Measurements from ENCODE around the gene TRIP12. TPM values are rescaled to one million over a fixed set of nuclear protein-coding genes. Genes with fewer than 3 reads are reported as not detected.

Gene TRIP12
- polyA plus RNA-seq, 1 of the 3 experiments (the other 2 are of a cell fraction) = 30.3 TPM

GRCh38 chr2:229947544-229947943 is 25.7 kb upstream of the TRIP12 start (continued):
- TF ChIP-seq MAX (IDR thresholded peaks at IDR 0.05; ENCODE audit: low read depth) (no peak), PBX3 (IDR thresholded peaks at IDR 0.05) (no peak), EZH2phosphoT487 (IDR thresholded peaks at IDR 0.05; ENCODE audit: borderline replicate concordance, low read depth) (no peak), YY1 (IDR thresholded peaks at IDR 0.05; ENCODE audit: low read depth) (no peak), NRF1 (IDR thresholded peaks at IDR 0.05; ENCODE audit: low read depth, low read length) (no peak)

GRCh38 chr2:229945975-229946374 is 24.2 kb upstream of the TRIP12 start:
- CTCF ChIA-PET = no interaction called here
- H3K9me3 ChIP-seq = no peaks in the 10 kb centered on the region
- H3K4me1 ChIP-seq (ENCODE audit: control insufficient read depth in 1 of 2, insufficient read depth in 2 of 2, low read depth in 1 of 2, low read length in 1 of 2) = no peaks in the 10 kb centered on the region
- POLR2A ChIA-PET = no interaction called here
- no peaks in the 10 kb centered on the region for H4K20me1 ChIP-seq (ENCODE audit: insufficient read depth)
- no peak for TF ChIP-seq MXI1 (IDR thresholded peaks at IDR 0.05; ENCODE audit: low read depth, low read length)
- TF ChIP-seq POLR2AphosphoS5 (IDR thresholded peaks at IDR 0.05; ENCODE audit: low read depth, low read length) = no peak
- TF ChIP-seq NRF1 (IDR thresholded peaks at IDR 0.05; ENCODE audit: low read depth, low read length) = no peak
- no peak for TF ChIP-seq USF2 (IDR thresholded peaks at IDR 0.05; ENCODE audit: borderline replicate concordance, low read depth, low read length)
- TF ChIP-seq ELF1 (IDR thresholded peaks at IDR 0.05) = no peak
- H2AFZ ChIP-seq (ENCODE audit: low read depth) = no peak overlapping the region
- H3K4me3 ChIP-seq (ENCODE audit: low read depth in 2 of 2, low read length in 1 of 2) = no peak overlapping the region
- H3K27me3 ChIP-seq (ENCODE audit: insufficient read depth) = no peaks in the 10 kb centered on the region
- no peak overlapping the region for H3K27ac ChIP-seq (ENCODE audit: low read depth in 2 of 2, low read length in 1 of 2)
- no peak overlapping the region for H3K4me2 ChIP-seq
- 89% methylated on average over 8 of the region's 8 CpGs for WGBS (ENCODE audit: low lambda C conversion rate)
- H3F3A ChIP-seq (replicated peaks; ENCODE audit: insufficient read depth) = no peaks in the 10 kb centered on the region
- no peaks in the 10 kb centered on the region for H3K79me2 ChIP-seq (ENCODE audit: insufficient read depth)
- H3K36me3 ChIP-seq (replicated peaks in 1 of 2; ENCODE audit: control insufficient read depth in 1 of 2, insufficient read depth in 2 of 2, low read length in 1 of 2) = no peaks in the 10 kb centered on the region
- H3K9me2 ChIP-seq = no peaks in the 10 kb centered on the region
- no peak for DNase-seq
- no peak overlapping the region for H3K9ac ChIP-seq

GRCh38 chr2:229943770-229944449 is 22.1 kb upstream of the TRIP12 start:
- POLR2A ChIA-PET = no interaction called here
- no peaks in the 10 kb centered on the region for H3K4me1 ChIP-seq (ENCODE audit: control insufficient read depth in 1 of 2, insufficient read depth in 2 of 2, low read depth in 1 of 2, low read length in 1 of 2)
- DNase-seq = no peak
- H3K79me2 ChIP-seq (ENCODE audit: insufficient read depth) = no peaks in the 10 kb centered on the region
- no peaks in the 10 kb centered on the region for H3K9me2 ChIP-seq
- TF ChIP-seq MXI1 (IDR thresholded peaks at IDR 0.05; ENCODE audit: low read depth, low read length) = no peak
- no peak for TF ChIP-seq NRF1 (IDR thresholded peaks at IDR 0.05; ENCODE audit: low read depth, low read length)
- no peaks in the 10 kb centered on the region for H3K9me3 ChIP-seq
- no peak overlapping the region for H2AFZ ChIP-seq (ENCODE audit: low read depth)
- H3K27me3 ChIP-seq (ENCODE audit: insufficient read depth) = no peaks in the 10 kb centered on the region
- WGBS (ENCODE audit: low lambda C conversion rate) = 97% methylated on average over 5 of the region's 5 CpGs
- no peak overlapping the region for H3K4me3 ChIP-seq (ENCODE audit: low read depth in 2 of 2, low read length in 1 of 2)
- no peaks in the 10 kb centered on the region for H4K20me1 ChIP-seq (ENCODE audit: insufficient read depth)
- CTCF ChIA-PET = no interaction called here
- H3K4me2 ChIP-seq = no peak overlapping the region
- H3F3A ChIP-seq (replicated peaks; ENCODE audit: insufficient read depth) = no peaks in the 10 kb centered on the region
- H3K9ac ChIP-seq = no peak overlapping the region
- no peaks in the 10 kb centered on the region for H3K36me3 ChIP-seq (replicated peaks in 1 of 2; ENCODE audit: control insufficient read depth in 1 of 2, insufficient read depth in 2 of 2, low read length in 1 of 2)
- H3K27ac ChIP-seq (ENCODE audit: low read depth in 2 of 2, low read length in 1 of 2) = no peak overlapping the region

Measured in SK-N-SH (cell line).